Prostate gland (tissue), 2 donors: ENCODE data around the gene AMDHD2.

Source experiments
- POLR2A ChIP-seq: fragments of 450-650 bp; IDR thresholded peaks from one replicate; pipeline ENCODE4 v1.6.1; 2016; ENCODE audit warnings: antibody characterized with exemption, mild to moderate bottlenecking
- POLR2AphosphoS5 ChIP-seq: sonication (generic); formaldehyde crosslinking; IDR thresholded peaks from one replicate; pipeline ENCODE4 v1.6.1; 2017; ENCODE audit warnings: antibody characterized with exemption
- TF ChIP-seq, protein P1 (sequence below), 4 experiments: fragments of 200-600 bp in 2 of 4; fragments of 450-650 bp in 2 of 4; sonication (generic) in 2 of 4; IDR thresholded peaks; 1 replicate in 3 of 4; 2 replicates in 1 of 4; pipeline ENCODE4 v1.5.1; 2016 to 2019; ENCODE audit warnings: antibody characterized with exemption in 4 of 4, mild to moderate bottlenecking in 2 of 4, moderate library complexity in 2 of 4

DNA sequence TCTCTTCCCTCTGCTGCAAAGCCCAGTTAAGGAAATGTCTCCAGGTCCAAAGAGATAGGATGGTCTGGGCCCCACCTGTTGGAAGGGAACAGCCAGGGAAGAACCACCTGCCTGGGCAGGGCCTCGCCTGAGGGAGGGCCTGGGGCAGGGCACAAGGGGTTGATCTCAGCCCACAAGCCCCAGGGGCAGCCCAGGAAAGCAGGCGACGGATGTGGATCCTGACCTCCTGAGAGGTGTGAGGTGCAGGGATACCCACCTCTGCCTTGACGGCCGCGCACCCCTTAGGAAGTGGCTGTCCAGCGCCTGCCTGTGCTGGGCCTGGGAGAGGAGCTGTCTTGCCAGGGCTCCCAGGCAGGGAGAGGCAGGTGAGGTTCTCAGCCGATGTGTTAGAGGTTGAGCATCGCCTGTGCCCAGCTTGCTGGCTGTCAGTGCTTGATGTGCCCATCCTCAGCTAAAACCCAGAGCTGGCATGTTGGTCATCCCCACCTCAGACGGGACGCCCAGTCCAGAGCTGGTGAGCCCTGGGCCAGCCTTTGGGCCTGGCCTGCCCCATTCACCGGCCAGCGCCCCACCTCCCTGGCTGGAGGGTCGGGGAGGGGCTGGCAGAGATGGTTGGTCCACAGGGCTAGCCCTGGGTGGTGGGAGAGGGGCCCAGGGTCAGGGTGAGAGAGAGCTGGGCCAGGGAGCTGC, 10.6 kb downstream of the AMDHD2 start:
- TF ChIP-seq, protein P1, sequence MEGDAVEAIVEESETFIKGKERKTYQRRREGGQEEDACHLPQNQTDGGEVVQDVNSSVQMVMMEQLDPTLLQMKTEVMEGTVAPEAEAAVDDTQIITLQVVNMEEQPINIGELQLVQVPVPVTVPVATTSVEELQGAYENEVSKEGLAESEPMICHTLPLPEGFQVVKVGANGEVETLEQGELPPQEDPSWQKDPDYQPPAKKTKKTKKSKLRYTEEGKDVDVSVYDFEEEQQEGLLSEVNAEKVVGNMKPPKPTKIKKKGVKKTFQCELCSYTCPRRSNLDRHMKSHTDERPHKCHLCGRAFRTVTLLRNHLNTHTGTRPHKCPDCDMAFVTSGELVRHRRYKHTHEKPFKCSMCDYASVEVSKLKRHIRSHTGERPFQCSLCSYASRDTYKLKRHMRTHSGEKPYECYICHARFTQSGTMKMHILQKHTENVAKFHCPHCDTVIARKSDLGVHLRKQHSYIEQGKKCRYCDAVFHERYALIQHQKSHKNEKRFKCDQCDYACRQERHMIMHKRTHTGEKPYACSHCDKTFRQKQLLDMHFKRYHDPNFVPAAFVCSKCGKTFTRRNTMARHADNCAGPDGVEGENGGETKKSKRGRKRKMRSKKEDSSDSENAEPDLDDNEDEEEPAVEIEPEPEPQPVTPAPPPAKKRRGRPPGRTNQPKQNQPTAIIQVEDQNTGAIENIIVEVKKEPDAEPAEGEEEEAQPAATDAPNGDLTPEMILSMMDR (IDR thresholded peaks at IDR 0.05): no peak
- TF ChIP-seq POLR2A: no peak
- TF ChIP-seq POLR2AphosphoS5: no peak
